Activated T-helper 2 cell treated with anti-CD3 and anti-CD28 coated beads, Interferon-gamma antibody, Interleukin-2, Interleukin-4, amounts not matched to agents 10 μg/mL and 5 μg/mL and 100 μg/mL, durations not matched to agents 14 hours and 24 hours and 36 hours (primary cell): ENCODE measurements around the gene RAB6C. TPM values are rescaled to one million over a fixed set of nuclear protein-coding genes. Genes with fewer than 3 reads are reported as not detected.
"Not testable (repeated sequence)": the region's sequence is repeated elsewhere in the genome, so short reads cannot be mapped to it uniquely, and the experiment has no call there.

ENCODE experiments used
- DNase-seq: peaks from one replicate; pipeline ENCODE4 v3.0.0; 2021; ENCODE audit warnings: low spot score
- H3K27ac Mint-ChIP-seq: one replicate; pipeline ENCODE4 v1.8.0; 2021; ENCODE audit warnings: mixed read lengths
- H3K27me3 Mint-ChIP-seq: one replicate; pipeline ENCODE4 v1.8.0; 2021; ENCODE audit warnings: low read depth, mixed read lengths
- H3K36me3 Mint-ChIP-seq: one replicate; pipeline ENCODE4 v1.8.0; 2021; ENCODE audit warnings: low read depth, mixed read lengths
- H3K4me1 Mint-ChIP-seq: one replicate; pipeline ENCODE4 v1.8.0; 2021; ENCODE audit warnings: low read depth, mixed read lengths
- H3K4me3 Mint-ChIP-seq: one replicate; pipeline ENCODE4 v1.8.0; 2021; ENCODE audit warnings: low read depth, mild to moderate bottlenecking, moderate library complexity, mixed read lengths
- H3K9me3 Mint-ChIP-seq: one replicate; pipeline ENCODE4 v1.8.0; 2021; ENCODE audit warnings: mixed read lengths
- intact Hi-C: fragments of 100-400 bp; cut with micrococcal nuclease; formaldehyde crosslinking; loops from one replicate; pipeline ENCODE4 v1.15.1; 2023
- total RNA-seq: library from RNA; stranded (reverse); gene quantifications from 2 replicates; pipeline ENCODE4 v1.2.3, GENCODE V29; 2022

Gene RAB6C
- not detected in 2 replicates for total RNA-seq

GRCh38 chr2:129979629-129980155, at the start of gene RAB6C:
Gene RAB6C, plus strand, starts transcription at chr2:129979666. Its CDS starts 450 bp downstream, at chr2:129980116.
- H3K27me3 Mint-ChIP-seq, result peaks cover 32% of the 10 kb centered on the region
- DNase-seq, H3K36me3 Mint-ChIP-seq, intact Hi-C loops, H3K27ac Mint-ChIP-seq, H3K9me3 Mint-ChIP-seq: not testable (repeated sequence)
- H3K4me1 Mint-ChIP-seq, result peaks cover 13% of the 10 kb centered on the region
- H3K4me3 Mint-ChIP-seq, result peak within 1 kb of the TSS; percentile 76

- no peak for DNase-seq
- Mint-ChIP-seq H3K36me3 (no peaks in the 10 kb centered on the region), H3K4me3 (no peak overlapping the region), H3K4me1 (no peaks in the 10 kb centered on the region), H3K27me3 (peaks cover 25% of the 10 kb centered on the region), H3K9me3 (no peaks in the 10 kb centered on the region), H3K27ac (no peak overlapping the region)
- intact Hi-C loops, result no loop called here
These were observed 49.0 kb upstream of the RAB6C start for GRCh38 chr2:129930451-129930850.

GRCh38 chr2:129933387-129933786, 46.1 kb upstream of the RAB6C start:
- intact Hi-C loops, result not testable (repeated sequence)

GRCh38 chr2:129934044-129934822, 45.2 kb upstream of the RAB6C start:
- DNase-seq, result no peak
- peaks cover 30% of the 10 kb centered on the region for H3K27me3 Mint-ChIP-seq
- H3K4me1 Mint-ChIP-seq, result no peaks in the 10 kb centered on the region
- H3K9me3 Mint-ChIP-seq, result no peaks in the 10 kb centered on the region
- H3K36me3 Mint-ChIP-seq, result no peaks in the 10 kb centered on the region
- H3K4me3 Mint-ChIP-seq, result no peak overlapping the region
- no peak overlapping the region for H3K27ac Mint-ChIP-seq
- intact Hi-C loops, result no loop called here

More at GRCh38 chr2:129933387-129933786, 46.1 kb upstream of the RAB6C start:
- not testable (repeated sequence) for H3K9me3 Mint-ChIP-seq, H3K4me1 Mint-ChIP-seq, H3K36me3 Mint-ChIP-seq, H3K27ac Mint-ChIP-seq, DNase-seq, H3K4me3 Mint-ChIP-seq
- H3K27me3 Mint-ChIP-seq, result peaks cover 26% of the 10 kb centered on the region

- H3K36me3 Mint-ChIP-seq, result no peaks in the 10 kb centered on the region
- no peak for DNase-seq
- peaks cover 30% of the 10 kb centered on the region for H3K27me3 Mint-ChIP-seq
- intact Hi-C loops, result no loop called here
- H3K4me1 Mint-ChIP-seq, result no peaks in the 10 kb centered on the region
- no peaks in the 10 kb centered on the region for H3K9me3 Mint-ChIP-seq
- H3K4me3 Mint-ChIP-seq, result no peak overlapping the region
- H3K27ac Mint-ChIP-seq, result no peak overlapping the region
These were observed 44.3 kb upstream of the RAB6C start for GRCh38 chr2:129935118-129935517.

GRCh38 chr2:129936334-129936934, 43.0 kb upstream of the RAB6C start:
- Mint-ChIP-seq H3K4me1 (no peaks in the 10 kb centered on the region), H3K36me3 (no peaks in the 10 kb centered on the region), H3K27ac (no peak overlapping the region), H3K4me3 (no peak overlapping the region), H3K9me3 (no peaks in the 10 kb centered on the region), H3K27me3 (peaks cover 30% of the 10 kb centered on the region)
- DNase-seq, result peak; percentile 46
- intact Hi-C loops, result loop anchor here (1.0 kb wide), 1 partner anchor 396 kb away; no protein-coding TSS in a partner anchor

GRCh38 chr2:129938850-129939471, 40.5 kb upstream of the RAB6C start:
- intact Hi-C loops, result not testable (repeated sequence)

GRCh38 chr2:129943456-129943855, 36.0 kb upstream of the RAB6C start:
- H3K36me3 Mint-ChIP-seq, H3K27ac Mint-ChIP-seq, H3K4me3 Mint-ChIP-seq, H3K9me3 Mint-ChIP-seq, intact Hi-C loops, DNase-seq, H3K27me3 Mint-ChIP-seq, H3K4me1 Mint-ChIP-seq: not testable (repeated sequence)

More at GRCh38 chr2:129938850-129939471, 40.5 kb upstream of the RAB6C start:
- H3K9me3 Mint-ChIP-seq, DNase-seq, H3K4me3 Mint-ChIP-seq, H3K36me3 Mint-ChIP-seq, H3K4me1 Mint-ChIP-seq, H3K27ac Mint-ChIP-seq: not testable (repeated sequence)
- H3K27me3 Mint-ChIP-seq, result peaks cover 18% of the 10 kb centered on the region

- no peak for DNase-seq
- Mint-ChIP-seq H3K36me3 (no peaks in the 10 kb centered on the region), H3K9me3 (no peaks in the 10 kb centered on the region), H3K4me3 (no peak overlapping the region), H3K27ac (no peak overlapping the region), H3K27me3 (peaks cover 6% of the 10 kb centered on the region), H3K4me1 (no peaks in the 10 kb centered on the region)
- intact Hi-C loops, result no loop called here
These were observed 33.9 kb upstream of the RAB6C start for GRCh38 chr2:129945557-129945956.

GRCh38 chr2:129947712-129948111, 31.8 kb upstream of the RAB6C start:
- H3K36me3 Mint-ChIP-seq, H3K4me1 Mint-ChIP-seq, DNase-seq, H3K9me3 Mint-ChIP-seq, H3K27ac Mint-ChIP-seq, H3K4me3 Mint-ChIP-seq, H3K27me3 Mint-ChIP-seq, intact Hi-C loops: not testable (repeated sequence)

GRCh38 chr2:129956171-129956570, 23.3 kb upstream of the RAB6C start:
- H3K9me3 Mint-ChIP-seq, H3K4me3 Mint-ChIP-seq, DNase-seq, H3K27me3 Mint-ChIP-seq, H3K36me3 Mint-ChIP-seq, H3K4me1 Mint-ChIP-seq, H3K27ac Mint-ChIP-seq, intact Hi-C loops: not testable (repeated sequence)

GRCh38 chr2:129957891-129958290, 21.6 kb upstream of the RAB6C start:
- no peak overlapping the region for H3K27ac Mint-ChIP-seq
- no peak for DNase-seq
- H3K9me3 Mint-ChIP-seq, result no peaks in the 10 kb centered on the region
- no peak overlapping the region for H3K4me3 Mint-ChIP-seq
- H3K4me1 Mint-ChIP-seq, result no peaks in the 10 kb centered on the region
- no peaks in the 10 kb centered on the region for H3K36me3 Mint-ChIP-seq
- intact Hi-C loops, result no loop called here
- no peaks in the 10 kb centered on the region for H3K27me3 Mint-ChIP-seq

GRCh38 chr2:129958736-129959135, 20.7 kb upstream of the RAB6C start:
- H3K27me3 Mint-ChIP-seq, H3K36me3 Mint-ChIP-seq, H3K4me3 Mint-ChIP-seq: not testable (repeated sequence)

More at GRCh38 chr2:129958736-129959135, 20.7 kb upstream of the RAB6C start:
- H3K4me1 Mint-ChIP-seq, DNase-seq, H3K27ac Mint-ChIP-seq, H3K9me3 Mint-ChIP-seq, intact Hi-C loops: not testable (repeated sequence)
